ENCODE measurements around the gene VAMP1.
A peak's percentile ranks its signal among the peaks of the same experiment; 100 is the strongest.
"Not testable (repeated sequence)": the region's sequence is repeated elsewhere in the genome, so short reads cannot be mapped to it uniquely, and the experiment has no call there.

VAMP1 gene

DNA sequence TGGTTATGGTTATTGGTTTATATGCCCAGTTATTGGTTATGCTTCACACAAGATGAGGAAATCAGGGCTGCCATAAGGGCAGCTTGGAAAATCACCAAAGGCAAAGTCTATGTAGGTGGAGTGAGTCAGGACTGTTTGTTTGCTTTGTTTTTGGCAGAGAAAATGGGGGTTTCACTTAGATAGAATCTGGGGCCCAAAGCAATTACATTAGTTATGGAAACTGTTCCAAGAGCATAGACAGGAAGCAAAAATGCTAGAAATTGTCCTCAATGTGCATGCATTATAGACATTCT is 2.2 kb downstream of the VAMP1 start:
- Histone ChIP-seq H3K27me3 (ENCODE audit: control insufficient read depth, insufficient read depth, low read length) (no peaks in the 10 kb centered on the region), H3K9ac (ENCODE audit: low read depth, low read length) (no peak overlapping the region), H3K4me2 (ENCODE audit: low read length) (peak overlapping the region; percentile 83), H3K4me3 (ENCODE audit: low read length) (peak overlapping the region; percentile 0), H3K9me3 (replicated peaks; ENCODE audit: low read length) (no peaks in the 10 kb centered on the region), H3K36me3 (ENCODE audit: insufficient read depth, low read length) (peaks cover 30% of the 10 kb centered on the region), H3K4me1 (ENCODE audit: control insufficient read depth, insufficient read depth, low read length) (peaks cover 26% of the 10 kb centered on the region)

DNA sequence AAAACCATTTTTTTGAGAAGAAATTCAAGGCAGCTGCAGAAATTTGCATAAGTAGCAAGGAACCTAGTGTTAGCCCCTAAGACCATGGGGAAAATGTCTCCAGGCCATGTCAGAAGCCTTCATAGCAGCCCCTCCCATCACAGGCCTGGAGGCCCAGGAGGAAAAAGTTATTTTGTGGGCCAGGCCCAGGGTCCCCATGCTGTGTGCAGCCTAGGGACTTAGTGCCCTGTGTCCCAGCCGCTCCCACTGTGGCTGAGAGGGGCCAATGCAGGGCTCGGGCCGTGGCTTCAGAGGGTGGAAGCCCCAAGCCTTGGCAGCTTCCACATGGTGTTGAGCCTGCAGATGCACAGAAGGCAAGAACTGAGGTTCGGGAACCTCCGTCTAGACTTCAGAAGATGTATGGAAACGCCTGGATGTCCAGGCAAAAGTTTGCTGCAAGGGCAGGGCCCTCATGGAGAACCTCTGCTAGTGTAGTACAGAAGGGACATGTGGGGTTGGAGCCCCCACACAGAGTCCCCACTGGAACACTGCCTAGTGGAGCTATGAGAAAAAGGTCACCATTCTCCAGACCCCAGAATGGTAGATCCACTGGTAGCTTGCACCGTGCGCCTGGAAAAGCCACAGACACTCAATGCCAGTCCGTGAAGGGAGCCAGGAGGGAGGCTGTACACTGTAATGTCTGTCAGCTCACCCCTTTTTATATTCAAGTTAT is 2.8 kb downstream of the VAMP1 start:
- not testable (repeated sequence) for H3K27me3 ChIP-seq (ENCODE audit: control insufficient read depth, insufficient read depth, low read length); H3K9me3 ChIP-seq (replicated peaks; ENCODE audit: low read length); H3K4me3 ChIP-seq (ENCODE audit: low read length); H3K9ac ChIP-seq (ENCODE audit: low read depth, low read length)
- Histone ChIP-seq H3K36me3 (ENCODE audit: insufficient read depth, low read length) (peaks cover 35% of the 10 kb centered on the region), H3K4me1 (ENCODE audit: control insufficient read depth, insufficient read depth, low read length) (peaks cover 26% of the 10 kb centered on the region), H3K4me2 (ENCODE audit: low read length) (peak overlapping the region; percentile 83)

DNA sequence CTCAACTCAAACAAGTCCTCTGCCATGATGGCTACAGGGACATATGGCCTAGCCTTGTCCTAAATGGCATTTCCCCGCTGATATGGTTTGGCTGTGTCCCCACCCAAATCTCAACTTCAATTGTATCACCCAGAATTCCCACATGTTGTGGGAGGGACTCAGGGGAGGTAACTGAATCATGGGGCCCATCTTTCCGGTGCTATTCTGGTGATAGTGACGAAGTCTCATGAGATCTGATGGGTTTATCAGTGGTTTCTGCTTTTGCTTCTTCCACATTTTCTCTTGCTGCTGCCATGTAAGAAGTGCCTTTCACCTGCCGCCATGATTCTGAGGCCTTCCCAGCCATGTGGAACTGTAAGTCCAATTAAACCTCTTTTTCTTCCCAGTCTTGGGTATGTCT is 3.7 kb downstream of the VAMP1 start:
- H3K4me1 ChIP-seq (ENCODE audit: control insufficient read depth, insufficient read depth, low read length), result peaks cover 26% of the 10 kb centered on the region

DNA sequence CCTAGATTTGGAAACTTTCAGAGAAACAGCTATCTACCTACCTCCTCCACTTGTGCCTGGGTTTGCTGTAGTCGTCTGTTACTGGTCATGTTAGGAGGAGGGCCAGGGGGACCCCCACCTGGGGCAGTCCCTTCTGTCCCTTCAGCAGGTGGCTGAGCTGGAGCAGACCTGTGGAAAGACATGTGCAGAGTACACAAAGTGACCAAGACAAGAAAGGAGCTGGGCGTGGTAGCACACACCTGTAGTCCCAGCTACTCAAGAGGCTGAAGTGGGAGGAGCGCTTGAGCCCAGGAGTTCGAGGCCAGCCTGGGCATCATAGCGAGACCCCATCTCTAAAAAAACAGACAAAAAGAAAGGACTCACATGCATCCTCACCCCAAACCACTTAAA is 4.3 kb downstream of the VAMP1 start:
- peaks cover 49% of the 10 kb centered on the region for H3K36me3 ChIP-seq (ENCODE audit: insufficient read depth, low read length)
- no peaks in the 10 kb centered on the region for H3K9me3 ChIP-seq (replicated peaks; ENCODE audit: low read length)
- no peak overlapping the region for H3K4me2 ChIP-seq (ENCODE audit: low read length)
- peaks cover 24% of the 10 kb centered on the region for H3K4me1 ChIP-seq (ENCODE audit: control insufficient read depth, insufficient read depth, low read length)
- H3K4me3 ChIP-seq (ENCODE audit: low read length), result no peak overlapping the region
- H3K9ac ChIP-seq (ENCODE audit: low read depth, low read length), result no peak overlapping the region
- no peaks in the 10 kb centered on the region for H3K27me3 ChIP-seq (ENCODE audit: control insufficient read depth, insufficient read depth, low read length)

More for the DNA sequence above, 3.7 kb downstream of the VAMP1 start:
- not testable (repeated sequence) for H3K9me3 ChIP-seq (replicated peaks; ENCODE audit: low read length); H3K4me3 ChIP-seq (ENCODE audit: low read length); H3K27me3 ChIP-seq (ENCODE audit: control insufficient read depth, insufficient read depth, low read length); H3K9ac ChIP-seq (ENCODE audit: low read depth, low read length); H3K4me2 ChIP-seq (ENCODE audit: low read length)
- peaks cover 44% of the 10 kb centered on the region for H3K36me3 ChIP-seq (ENCODE audit: insufficient read depth, low read length)

DNA sequence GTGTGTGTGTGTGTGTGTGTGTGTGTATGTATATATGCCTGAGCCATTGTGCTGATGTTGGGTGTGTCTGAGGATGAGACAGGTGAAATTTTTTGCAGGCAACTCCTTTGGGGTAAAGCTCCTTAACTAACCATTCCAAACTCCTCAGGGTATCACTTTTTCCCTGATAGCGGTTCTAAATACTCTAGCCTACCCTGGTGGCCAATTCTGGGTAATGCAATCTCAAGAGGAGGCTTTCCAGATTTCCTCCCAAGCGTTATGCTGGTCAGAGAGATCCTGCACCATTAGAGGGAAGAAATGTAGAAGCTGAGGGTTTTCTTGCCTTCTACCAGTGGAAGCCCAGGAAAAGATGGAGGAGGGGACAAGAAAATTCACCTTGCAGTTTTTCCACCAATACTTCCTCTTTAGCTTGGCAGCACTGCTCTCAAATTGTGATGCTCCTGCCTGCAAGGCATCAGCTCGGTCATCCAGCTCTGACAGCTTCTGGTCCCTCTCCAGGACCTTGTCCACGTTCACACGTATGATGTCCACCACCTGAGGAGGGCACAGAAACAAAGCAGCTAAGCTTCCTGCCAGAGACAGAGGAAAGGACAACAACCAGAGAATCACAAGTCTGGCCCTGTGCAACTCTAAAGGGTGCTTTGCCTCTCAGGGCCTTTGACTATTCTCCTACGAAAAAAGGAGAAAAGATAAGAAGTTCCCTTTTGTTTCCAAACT is 4.9 kb downstream of the VAMP1 start:
- Histone ChIP-seq H3K9ac (ENCODE audit: low read depth, low read length) (no peak overlapping the region), H3K27me3 (ENCODE audit: control insufficient read depth, insufficient read depth, low read length) (no peaks in the 10 kb centered on the region), H3K4me1 (ENCODE audit: control insufficient read depth, insufficient read depth, low read length) (peaks cover 22% of the 10 kb centered on the region), H3K4me2 (ENCODE audit: low read length) (no peak overlapping the region), H3K4me3 (ENCODE audit: low read length) (no peak overlapping the region), H3K9me3 (replicated peaks; ENCODE audit: low read length) (no peaks in the 10 kb centered on the region), H3K36me3 (ENCODE audit: insufficient read depth, low read length) (peaks cover 55% of the 10 kb centered on the region)

DNA sequence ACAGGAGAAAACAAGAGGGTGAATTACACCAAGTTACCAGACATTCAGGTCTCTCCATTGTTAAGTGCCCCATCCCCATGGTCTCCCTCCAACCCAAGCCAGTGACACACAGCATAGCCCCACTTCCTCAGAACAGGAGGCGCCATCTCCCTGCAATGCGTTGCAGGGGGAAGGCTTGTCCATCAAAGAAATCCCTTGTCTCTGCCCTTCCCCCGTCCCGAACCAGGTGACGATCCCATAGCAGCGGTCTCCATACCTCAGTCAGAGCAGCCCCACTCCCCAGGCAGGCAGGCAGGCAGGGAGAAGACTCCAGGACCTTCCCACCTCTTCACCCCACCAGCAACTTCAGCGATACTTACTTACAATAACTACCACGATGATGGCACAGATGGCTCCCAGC is 5.9 kb downstream of the VAMP1 start:
- Histone ChIP-seq H3K9ac (ENCODE audit: low read depth, low read length) (no peak overlapping the region), H3K36me3 (ENCODE audit: insufficient read depth, low read length) (peaks cover 60% of the 10 kb centered on the region), H3K9me3 (replicated peaks; ENCODE audit: low read length) (no peaks in the 10 kb centered on the region), H3K27me3 (ENCODE audit: control insufficient read depth, insufficient read depth, low read length) (no peaks in the 10 kb centered on the region), H3K4me2 (ENCODE audit: low read length) (no peak overlapping the region), H3K4me1 (ENCODE audit: control insufficient read depth, insufficient read depth, low read length) (peaks cover 18% of the 10 kb centered on the region), H3K4me3 (ENCODE audit: low read length) (no peak overlapping the region)

DNA sequence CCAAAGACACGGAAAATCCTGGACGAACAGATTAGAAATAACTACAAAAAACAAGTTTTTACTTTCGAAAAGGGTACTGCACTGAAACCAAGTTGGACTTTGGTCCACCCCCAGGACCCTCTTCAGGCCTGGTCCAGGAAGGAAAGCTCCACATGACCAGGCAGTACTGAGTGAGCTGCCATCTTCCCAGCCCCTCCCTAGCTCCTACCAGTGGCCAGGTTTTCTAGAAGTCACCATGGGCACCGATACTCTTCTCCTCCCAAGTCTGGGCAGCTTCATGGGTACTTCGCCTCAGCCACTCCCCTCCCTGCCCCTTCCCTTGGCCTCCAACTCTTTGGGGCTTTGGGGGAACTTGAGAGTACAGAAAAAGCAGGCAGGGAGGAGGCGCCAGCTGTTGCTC is 6.6 kb downstream of the VAMP1 start:
- peaks cover 11% of the 10 kb centered on the region for H3K4me1 ChIP-seq (ENCODE audit: control insufficient read depth, insufficient read depth, low read length)
- no peaks in the 10 kb centered on the region for H3K9me3 ChIP-seq (replicated peaks; ENCODE audit: low read length)
- no peak overlapping the region for H3K4me3 ChIP-seq (ENCODE audit: low read length)
- peaks cover 60% of the 10 kb centered on the region for H3K36me3 ChIP-seq (ENCODE audit: insufficient read depth, low read length)
- H3K27me3 ChIP-seq (ENCODE audit: control insufficient read depth, insufficient read depth, low read length), result no peaks in the 10 kb centered on the region
- no peak overlapping the region for H3K9ac ChIP-seq (ENCODE audit: low read depth, low read length)
- H3K4me2 ChIP-seq (ENCODE audit: low read length), result no peak overlapping the region

DNA sequence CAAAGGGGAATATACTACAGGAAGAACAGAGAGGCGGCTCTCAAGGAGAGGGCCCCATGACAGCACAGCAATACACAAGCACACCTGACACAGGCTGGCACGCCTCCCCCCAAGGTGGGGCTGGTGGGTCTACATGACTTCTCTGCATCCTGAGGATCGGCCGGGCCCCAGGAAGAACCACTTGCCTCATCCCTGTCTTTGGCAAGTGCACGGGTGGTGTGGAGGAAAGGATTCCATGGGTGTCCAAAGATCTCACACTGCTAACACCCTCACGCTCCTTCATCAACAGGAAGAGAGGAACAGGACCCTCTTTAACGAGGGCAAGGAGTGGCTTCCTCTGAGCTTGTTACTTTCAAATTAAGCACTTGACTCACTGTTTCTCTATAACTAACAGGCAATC is 7.3 kb downstream of the VAMP1 start:
- Histone ChIP-seq H3K9me3 (replicated peaks; ENCODE audit: low read length) (no peaks in the 10 kb centered on the region), H3K36me3 (ENCODE audit: insufficient read depth, low read length) (peaks cover 66% of the 10 kb centered on the region), H3K9ac (ENCODE audit: low read depth, low read length) (no peak overlapping the region), H3K4me3 (ENCODE audit: low read length) (no peak overlapping the region), H3K4me2 (ENCODE audit: low read length) (no peak overlapping the region), H3K27me3 (ENCODE audit: control insufficient read depth, insufficient read depth, low read length) (no peaks in the 10 kb centered on the region), H3K4me1 (ENCODE audit: control insufficient read depth, insufficient read depth, low read length) (peaks cover 5% of the 10 kb centered on the region)

DNA sequence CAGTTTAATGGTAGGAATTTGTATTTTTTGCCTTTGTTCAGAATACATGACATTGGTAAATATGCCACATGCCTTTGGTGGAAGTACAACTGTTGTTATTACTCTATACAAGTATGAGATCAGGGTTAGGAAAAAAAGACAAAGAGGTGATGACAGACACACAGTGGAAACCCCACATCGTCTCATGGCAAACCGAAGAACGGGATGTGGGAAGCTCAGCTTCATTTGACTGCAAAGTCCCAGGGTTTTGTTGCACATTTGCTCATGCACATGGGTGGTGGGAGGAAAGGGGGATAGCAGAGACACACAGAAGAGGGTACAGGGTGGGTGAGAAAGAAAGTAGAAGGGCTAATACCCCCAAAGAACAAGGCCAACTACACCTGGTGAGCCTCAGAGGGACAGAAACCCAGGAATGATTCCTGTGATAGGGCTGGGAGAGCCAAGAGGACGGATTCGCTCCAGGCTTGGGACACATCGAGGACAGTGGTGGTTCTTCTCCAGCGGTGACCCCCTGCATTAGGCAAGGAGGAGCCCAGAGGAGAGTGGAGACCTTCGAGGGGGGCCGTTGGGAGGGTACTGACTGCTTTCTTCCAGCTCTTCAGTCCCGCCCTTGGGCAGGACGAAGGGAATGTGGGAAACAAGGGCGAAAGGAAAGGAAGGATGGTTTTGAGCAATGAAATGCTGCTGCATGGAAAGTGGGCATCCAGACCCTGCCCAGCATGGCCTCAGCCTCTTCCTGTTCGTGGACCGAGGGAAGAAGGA is 8.1 kb downstream of the VAMP1 start:
- Histone ChIP-seq H3K4me3 (ENCODE audit: low read length) (no peak overlapping the region), H3K36me3 (ENCODE audit: insufficient read depth, low read length) (peaks cover 72% of the 10 kb centered on the region), H3K27me3 (ENCODE audit: control insufficient read depth, insufficient read depth, low read length) (no peaks in the 10 kb centered on the region), H3K9ac (ENCODE audit: low read depth, low read length) (no peak overlapping the region), H3K9me3 (replicated peaks; ENCODE audit: low read length) (no peaks in the 10 kb centered on the region), H3K4me2 (ENCODE audit: low read length) (no peak overlapping the region), H3K4me1 (ENCODE audit: control insufficient read depth, insufficient read depth, low read length) (no peaks in the 10 kb centered on the region)

DNA sequence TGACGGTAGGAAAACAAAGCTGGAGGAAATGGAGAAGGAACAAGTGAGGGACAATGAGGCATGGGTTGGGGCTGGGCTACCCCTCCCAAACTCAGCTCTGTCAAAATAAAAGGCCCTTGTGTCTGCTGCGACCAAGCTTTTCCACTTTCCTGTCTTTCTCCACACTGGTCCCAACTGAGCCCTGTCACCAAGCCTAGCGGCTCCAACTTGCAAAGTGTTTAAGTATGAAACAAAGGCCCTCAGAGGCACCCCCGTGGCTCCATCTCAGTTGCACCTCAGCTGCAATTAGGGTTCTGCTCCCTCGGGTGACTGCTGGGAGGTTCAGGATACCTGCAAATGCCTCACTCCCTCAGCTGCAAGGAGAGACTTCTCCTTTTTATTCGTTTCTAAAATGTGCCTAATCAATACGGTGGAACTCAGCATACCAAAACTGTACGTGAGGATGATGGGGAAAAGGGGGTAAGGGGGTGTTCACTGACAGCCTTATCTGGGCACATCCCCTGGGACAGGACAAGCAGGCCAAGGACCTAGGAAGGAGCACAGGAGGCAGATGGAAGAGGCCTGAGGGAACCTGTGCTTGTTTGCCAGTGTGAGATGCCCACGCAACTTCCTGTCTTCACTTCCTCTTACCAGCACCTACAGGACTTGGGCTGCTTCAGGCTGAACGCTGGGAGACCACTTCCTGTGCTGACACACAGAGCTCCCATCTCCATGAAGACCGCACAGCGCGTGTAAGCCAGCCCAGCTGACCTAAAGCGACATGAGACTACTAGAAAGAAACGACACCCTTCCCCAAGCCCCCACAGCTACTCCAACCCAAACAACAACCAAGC is 8.9 kb downstream of the VAMP1 start:
- H3K4me3 ChIP-seq (ENCODE audit: low read length), result no peak overlapping the region
- no peaks in the 10 kb centered on the region for H3K27me3 ChIP-seq (ENCODE audit: control insufficient read depth, insufficient read depth, low read length)
- H3K9me3 ChIP-seq (replicated peaks; ENCODE audit: low read length), result no peaks in the 10 kb centered on the region
- peaks cover 75% of the 10 kb centered on the region for H3K36me3 ChIP-seq (ENCODE audit: insufficient read depth, low read length)
- H3K4me2 ChIP-seq (ENCODE audit: low read length), result no peak overlapping the region
- no peaks in the 10 kb centered on the region for H3K4me1 ChIP-seq (ENCODE audit: control insufficient read depth, insufficient read depth, low read length)
- H3K9ac ChIP-seq (ENCODE audit: low read depth, low read length), result no peak overlapping the region

DNA sequence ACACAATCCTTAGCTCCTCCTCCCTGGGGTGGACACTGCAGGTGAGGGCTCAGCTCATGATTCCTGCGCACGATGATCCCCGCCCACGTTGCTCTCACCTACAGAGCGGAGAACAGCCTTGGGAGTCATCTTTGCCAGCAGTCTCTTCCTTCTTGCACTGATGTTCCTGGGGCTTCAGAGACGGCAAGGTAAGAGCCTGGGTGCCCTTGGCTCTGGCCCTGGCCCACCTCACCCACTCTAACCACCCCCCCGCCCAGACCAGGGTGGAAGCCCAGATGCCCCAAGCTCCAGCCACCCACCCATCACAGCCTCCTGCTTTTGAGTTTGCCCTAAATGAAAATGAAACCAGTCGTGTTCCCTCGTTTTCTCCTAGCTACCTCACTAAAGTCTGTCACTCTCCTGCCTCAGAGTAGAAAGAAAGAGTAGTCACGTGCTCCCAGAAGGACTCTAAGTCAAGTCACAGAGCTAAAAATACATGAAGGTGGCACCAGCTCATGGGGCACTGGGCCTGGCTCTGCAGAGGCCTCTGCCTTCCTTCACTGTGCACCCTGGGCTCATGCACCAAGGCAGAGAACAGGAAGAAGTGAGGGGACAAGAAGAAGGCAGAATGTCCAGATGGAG is 9.6 kb downstream of the VAMP1 start:
- no peak overlapping the region for H3K4me2 ChIP-seq (ENCODE audit: low read length)
- no peak overlapping the region for H3K9ac ChIP-seq (ENCODE audit: low read depth, low read length)
- H3K4me1 ChIP-seq (ENCODE audit: control insufficient read depth, insufficient read depth, low read length), result no peaks in the 10 kb centered on the region
- H3K27me3 ChIP-seq (ENCODE audit: control insufficient read depth, insufficient read depth, low read length), result no peaks in the 10 kb centered on the region
- no peaks in the 10 kb centered on the region for H3K9me3 ChIP-seq (replicated peaks; ENCODE audit: low read length)
- peaks cover 69% of the 10 kb centered on the region for H3K36me3 ChIP-seq (ENCODE audit: insufficient read depth, low read length)
- H3K4me3 ChIP-seq (ENCODE audit: low read length), result no peak overlapping the region

All from skeletal muscle satellite cell (primary cell).